Measurements from ENCODE around the gene NLK.

The NLK gene

DNA sequence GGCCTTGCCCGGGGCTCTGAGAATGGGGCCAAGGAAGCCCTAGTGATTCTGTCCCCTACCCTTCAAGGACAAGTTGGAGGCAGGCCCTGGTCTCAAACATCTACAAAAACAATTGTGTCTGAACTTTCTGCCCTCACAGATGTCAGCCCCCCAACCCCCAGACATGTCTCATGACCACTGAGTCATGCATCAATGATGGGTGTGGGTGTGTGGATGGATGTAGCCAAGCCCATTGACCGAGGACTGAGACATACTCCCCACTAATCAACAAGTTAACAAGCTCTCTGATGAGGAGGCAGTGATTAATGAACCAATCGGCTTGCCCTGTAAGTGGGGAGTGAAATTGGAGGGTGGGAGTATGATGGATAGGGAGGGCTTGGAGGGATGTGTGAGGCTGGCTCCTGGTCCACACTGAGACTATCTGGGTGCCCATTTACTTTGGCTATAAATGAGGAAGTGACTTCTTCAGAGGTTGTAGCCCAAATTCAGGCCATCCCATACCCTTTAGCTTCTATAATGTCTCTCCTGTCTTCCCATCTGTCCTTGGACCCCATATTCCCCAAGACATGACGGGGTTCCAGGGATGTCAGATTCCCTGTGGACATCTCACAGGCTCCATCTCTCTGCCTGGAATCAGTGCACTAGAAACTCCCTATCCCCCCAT lies 179.4 kb downstream of the NLK start:
- no peak overlapping the region for H3K4me3 ChIP-seq (ENCODE audit: low read depth, low read length)
- in situ Hi-C loops (cut with HindIII; ENCODE audit: low sequenced_read_pairs) = no loop called here
- no peak for DNase-seq (ENCODE audit: low read depth, low spot score)
- TF ChIP-seq, protein P1, sequence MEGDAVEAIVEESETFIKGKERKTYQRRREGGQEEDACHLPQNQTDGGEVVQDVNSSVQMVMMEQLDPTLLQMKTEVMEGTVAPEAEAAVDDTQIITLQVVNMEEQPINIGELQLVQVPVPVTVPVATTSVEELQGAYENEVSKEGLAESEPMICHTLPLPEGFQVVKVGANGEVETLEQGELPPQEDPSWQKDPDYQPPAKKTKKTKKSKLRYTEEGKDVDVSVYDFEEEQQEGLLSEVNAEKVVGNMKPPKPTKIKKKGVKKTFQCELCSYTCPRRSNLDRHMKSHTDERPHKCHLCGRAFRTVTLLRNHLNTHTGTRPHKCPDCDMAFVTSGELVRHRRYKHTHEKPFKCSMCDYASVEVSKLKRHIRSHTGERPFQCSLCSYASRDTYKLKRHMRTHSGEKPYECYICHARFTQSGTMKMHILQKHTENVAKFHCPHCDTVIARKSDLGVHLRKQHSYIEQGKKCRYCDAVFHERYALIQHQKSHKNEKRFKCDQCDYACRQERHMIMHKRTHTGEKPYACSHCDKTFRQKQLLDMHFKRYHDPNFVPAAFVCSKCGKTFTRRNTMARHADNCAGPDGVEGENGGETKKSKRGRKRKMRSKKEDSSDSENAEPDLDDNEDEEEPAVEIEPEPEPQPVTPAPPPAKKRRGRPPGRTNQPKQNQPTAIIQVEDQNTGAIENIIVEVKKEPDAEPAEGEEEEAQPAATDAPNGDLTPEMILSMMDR (IDR thresholded peaks at IDR 0.05; ENCODE audit: low read depth, low read length) = no peak

DNA sequence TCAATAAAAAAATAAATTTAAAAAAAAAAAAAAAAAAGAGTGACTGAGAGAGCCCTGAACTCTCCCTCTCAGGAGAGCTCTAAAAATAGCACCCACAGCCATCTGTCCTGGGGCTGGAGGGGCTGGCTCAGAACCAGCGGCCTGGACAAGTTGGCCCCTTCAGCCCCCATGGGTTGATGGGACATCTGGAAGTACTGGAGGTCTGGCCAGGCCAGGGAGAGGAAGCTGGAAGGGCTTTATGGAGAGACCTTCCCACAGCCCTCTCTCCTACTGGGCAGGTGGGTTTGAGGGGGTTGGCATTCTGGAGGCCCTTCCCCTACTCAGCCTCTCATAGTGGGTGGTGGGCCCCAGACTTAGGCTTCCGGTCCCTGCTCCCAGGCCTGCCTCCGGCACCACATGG lies 182.8 kb downstream of the NLK start:
- in situ Hi-C loops (cut with HindIII; ENCODE audit: low sequenced_read_pairs) = no loop called here
- no peak overlapping the region for H3K4me3 ChIP-seq (ENCODE audit: low read depth, low read length)
- DNase-seq (ENCODE audit: low read depth, low spot score) = no peak
- TF ChIP-seq, protein P1 (IDR thresholded peaks at IDR 0.05; ENCODE audit: low read depth, low read length) = no peak

DNA sequence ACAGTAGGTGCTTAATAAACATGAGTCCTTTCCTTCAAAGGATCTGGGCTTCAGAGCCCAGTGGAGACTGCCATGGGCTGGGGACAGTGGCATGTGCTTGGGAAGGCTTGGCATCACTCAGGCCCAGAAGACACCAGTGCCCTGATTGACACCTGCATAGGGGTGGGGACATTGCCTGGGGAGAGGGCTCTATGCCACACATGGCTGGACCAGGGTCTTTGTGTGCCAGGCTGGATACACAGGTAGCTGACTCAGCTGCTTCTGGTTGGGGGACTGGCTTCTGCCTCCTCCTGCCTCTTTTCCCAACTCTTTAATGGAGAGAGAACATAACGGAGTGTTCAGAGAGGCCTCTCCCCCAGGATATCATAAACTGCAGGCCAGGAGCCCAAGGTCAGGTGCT lies 183.4 kb downstream of the NLK start:
- in situ Hi-C loops (cut with HindIII; ENCODE audit: low sequenced_read_pairs) = no loop called here
- TF ChIP-seq, protein P1 (IDR thresholded peaks at IDR 0.05; ENCODE audit: low read depth, low read length) = no peak
- no peak for DNase-seq (ENCODE audit: low read depth, low spot score)
- H3K4me3 ChIP-seq (ENCODE audit: low read depth, low read length) = no peak overlapping the region

DNA sequence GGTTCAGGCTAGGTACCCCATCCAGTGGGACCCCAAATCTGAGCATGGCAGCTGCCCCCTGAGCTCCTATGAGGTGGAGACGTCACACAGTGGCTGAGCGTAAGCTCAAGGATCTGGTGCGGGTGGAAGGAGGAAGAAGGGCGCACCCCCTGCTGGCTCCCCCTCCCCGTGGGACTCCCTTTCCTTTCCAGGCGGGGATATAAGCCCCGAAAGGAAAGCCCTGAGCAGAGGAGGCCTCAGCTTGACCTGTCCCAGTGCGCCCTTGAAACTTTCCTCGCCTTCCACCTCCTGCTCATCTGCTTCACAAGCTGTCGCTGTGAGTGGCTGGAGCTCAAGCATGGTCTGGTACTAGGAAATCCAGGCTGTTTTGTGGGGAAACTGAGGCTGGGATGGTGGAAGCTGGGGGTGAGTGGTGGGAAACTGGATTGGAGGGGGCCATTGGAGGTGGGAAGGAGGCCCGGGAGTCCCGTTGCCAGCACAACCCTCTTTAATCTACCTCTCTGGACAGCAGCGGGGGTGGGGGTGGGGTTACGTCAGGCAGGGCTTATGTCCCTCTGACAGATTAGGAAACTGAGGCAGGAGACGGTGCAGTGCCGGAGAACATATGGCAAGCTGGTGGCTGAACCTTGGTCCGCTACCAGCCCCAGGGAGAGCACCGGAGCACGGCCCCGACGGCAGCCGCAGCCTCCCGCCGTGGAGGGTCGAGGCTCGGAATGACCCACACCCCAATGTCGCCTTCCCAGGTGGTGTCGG lies 184.3 kb downstream of the NLK start:
- no peak for DNase-seq (ENCODE audit: low read depth, low spot score)
- in situ Hi-C loops (cut with HindIII; ENCODE audit: low sequenced_read_pairs) = no loop called here
- TF ChIP-seq, protein P1 (IDR thresholded peaks at IDR 0.05; ENCODE audit: low read depth, low read length) = no peak
- no peak overlapping the region for H3K4me3 ChIP-seq (ENCODE audit: low read depth, low read length)

DNA sequence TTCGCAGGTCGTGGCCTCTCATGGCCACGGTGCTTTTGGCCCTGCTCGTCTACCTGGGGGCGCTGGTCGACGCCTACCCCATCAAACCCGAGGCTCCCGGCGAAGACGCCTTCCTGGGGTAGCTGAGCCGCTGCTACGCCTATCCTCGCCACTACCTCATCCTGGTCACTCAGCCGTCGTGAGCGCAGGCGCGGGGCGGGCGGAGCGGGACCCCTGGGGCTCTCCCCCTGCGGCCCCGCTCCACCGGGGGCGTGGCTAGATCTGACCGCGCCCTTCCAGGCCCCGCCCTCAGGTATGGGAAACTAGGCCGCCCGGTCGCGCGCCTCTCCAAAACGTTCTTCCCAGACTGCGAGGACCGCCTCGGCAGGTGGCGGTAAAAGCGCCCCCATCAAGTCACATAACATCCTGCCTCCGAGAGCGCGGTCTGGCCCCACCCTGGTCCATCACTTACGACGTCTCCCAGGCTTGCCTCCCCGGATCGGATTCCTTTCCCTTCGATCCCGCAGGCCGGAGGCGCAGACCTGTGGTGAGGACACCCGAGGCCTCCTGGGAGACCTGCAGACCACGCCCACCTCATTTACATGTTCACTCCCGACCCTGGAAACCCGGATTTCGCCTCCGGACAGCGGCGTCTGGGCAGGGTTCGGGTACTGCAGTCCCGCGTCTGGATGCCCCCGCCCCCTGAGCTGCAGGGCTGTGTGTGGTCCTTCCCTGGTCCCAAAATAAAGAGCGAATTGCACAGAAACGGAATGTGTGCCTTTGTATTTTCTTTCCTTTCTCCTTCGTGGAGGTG lies 185.0 kb downstream of the NLK start:
- DNase-seq (ENCODE audit: low read depth, low spot score) = peak; percentile 37
- TF ChIP-seq, protein P1 (IDR thresholded peaks at IDR 0.05; ENCODE audit: low read depth, low read length) = no peak
- H3K4me3 ChIP-seq (ENCODE audit: low read depth, low read length) = peak overlapping the region; percentile 45
- in situ Hi-C loops (cut with HindIII; ENCODE audit: low sequenced_read_pairs) = no loop called here

DNA sequence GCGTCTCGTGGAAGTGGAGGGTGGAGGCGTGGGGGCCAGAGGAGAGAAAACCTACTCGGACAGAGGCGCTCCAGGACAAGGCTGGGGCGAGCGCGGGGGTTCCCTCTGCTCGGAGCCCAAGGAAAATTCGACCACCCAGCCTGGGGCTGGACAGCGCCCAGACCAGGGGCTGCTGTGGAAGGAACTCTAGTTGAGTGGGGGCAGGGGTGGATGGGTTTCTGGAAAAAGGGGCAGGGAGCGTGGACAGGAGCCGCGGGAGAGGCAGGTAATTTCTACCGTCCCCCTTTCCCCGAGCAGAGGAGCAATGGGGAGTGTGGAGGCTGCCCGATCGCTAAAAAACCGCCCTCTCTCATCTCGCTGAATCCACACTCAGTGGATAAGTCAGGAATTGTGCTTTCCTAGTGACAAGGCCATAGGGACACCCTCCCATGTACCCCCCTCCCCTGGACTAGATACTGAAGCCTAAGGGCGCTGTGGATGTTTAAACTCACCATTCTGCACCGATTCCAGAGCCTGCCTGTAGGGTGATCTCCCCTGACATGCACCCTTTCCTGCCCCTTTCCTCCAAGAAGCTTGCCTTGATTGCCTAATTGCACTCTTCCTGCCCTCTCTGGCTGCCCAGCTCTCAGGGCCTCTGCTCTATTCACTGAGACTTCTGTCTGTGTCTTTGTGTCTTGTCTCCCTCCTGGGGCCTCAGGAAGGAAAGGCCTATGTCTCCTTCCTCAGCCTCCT lies 185.8 kb downstream of the NLK start:
- no peak for DNase-seq (ENCODE audit: low read depth, low spot score)
- in situ Hi-C loops (cut with HindIII; ENCODE audit: low sequenced_read_pairs) = no loop called here
- peak overlapping the region; percentile 45 for H3K4me3 ChIP-seq (ENCODE audit: low read depth, low read length)
- TF ChIP-seq, protein P1 (IDR thresholded peaks at IDR 0.05; ENCODE audit: low read depth, low read length) = peak; percentile 17

Data from astrocyte of the spinal cord (primary cell).